Measurements from ENCODE around the gene HBD.

DNA sequence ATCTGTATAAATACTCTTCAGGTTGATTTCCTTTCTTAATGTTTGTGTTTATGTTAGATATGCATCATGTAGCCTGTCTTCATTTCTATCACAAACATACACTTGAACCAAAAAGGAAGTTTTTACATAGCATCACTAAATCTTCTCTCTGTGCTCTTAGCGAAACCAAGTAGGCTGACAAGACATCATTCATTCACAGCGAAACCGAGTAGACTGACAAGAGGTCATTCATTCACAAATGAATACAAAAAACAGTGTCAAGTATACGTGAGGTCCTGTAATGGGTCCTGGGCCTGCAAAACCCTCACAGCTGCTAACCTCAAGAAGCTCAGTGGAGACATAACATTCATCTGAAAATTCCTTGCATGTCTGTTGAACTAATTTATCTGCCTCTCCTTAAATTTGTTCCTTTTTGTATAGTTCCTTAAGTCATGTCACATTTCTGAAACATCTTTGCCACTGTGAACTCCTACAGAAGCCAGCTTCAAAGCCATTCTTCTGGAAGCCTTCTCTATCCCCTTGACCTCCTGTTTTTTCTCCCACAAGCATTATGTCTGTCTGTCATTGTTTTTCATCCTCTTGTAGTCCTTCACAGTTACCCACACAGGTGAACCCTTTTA is 45.3 kb upstream of the HBD start:
- TF ChIP-seq, protein P1, sequence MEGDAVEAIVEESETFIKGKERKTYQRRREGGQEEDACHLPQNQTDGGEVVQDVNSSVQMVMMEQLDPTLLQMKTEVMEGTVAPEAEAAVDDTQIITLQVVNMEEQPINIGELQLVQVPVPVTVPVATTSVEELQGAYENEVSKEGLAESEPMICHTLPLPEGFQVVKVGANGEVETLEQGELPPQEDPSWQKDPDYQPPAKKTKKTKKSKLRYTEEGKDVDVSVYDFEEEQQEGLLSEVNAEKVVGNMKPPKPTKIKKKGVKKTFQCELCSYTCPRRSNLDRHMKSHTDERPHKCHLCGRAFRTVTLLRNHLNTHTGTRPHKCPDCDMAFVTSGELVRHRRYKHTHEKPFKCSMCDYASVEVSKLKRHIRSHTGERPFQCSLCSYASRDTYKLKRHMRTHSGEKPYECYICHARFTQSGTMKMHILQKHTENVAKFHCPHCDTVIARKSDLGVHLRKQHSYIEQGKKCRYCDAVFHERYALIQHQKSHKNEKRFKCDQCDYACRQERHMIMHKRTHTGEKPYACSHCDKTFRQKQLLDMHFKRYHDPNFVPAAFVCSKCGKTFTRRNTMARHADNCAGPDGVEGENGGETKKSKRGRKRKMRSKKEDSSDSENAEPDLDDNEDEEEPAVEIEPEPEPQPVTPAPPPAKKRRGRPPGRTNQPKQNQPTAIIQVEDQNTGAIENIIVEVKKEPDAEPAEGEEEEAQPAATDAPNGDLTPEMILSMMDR (IDR thresholded peaks at IDR 0.05) = no peak
- no peak for TF ChIP-seq POLR2A (IDR thresholded peaks at IDR 0.05)

All from heart left ventricle (tissue), 13 donors.